ENCODE results near the gene PRR18.

Gene PRR18

DNA sequence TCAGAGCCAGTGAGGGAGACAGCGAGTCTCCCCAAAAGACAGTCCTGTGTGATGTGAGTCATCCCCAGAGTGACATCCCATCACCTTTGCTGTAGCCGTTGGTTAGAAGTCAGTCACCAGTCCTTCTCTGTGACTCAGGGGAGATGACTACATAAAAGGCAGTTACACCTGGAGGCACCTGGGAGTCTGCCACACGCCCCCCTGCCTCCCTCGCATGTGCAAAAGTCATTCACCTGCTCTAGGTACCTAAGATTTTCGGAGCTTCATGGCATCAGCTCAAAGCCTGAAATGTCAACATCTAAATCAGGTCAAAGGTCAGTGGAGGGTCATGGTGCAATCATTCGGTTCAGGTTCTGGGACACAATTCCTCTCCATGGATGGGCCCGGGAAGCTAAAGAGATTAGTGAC is 50.3 kb downstream of the PRR18 start:
- TF ChIP-seq, protein P1, sequence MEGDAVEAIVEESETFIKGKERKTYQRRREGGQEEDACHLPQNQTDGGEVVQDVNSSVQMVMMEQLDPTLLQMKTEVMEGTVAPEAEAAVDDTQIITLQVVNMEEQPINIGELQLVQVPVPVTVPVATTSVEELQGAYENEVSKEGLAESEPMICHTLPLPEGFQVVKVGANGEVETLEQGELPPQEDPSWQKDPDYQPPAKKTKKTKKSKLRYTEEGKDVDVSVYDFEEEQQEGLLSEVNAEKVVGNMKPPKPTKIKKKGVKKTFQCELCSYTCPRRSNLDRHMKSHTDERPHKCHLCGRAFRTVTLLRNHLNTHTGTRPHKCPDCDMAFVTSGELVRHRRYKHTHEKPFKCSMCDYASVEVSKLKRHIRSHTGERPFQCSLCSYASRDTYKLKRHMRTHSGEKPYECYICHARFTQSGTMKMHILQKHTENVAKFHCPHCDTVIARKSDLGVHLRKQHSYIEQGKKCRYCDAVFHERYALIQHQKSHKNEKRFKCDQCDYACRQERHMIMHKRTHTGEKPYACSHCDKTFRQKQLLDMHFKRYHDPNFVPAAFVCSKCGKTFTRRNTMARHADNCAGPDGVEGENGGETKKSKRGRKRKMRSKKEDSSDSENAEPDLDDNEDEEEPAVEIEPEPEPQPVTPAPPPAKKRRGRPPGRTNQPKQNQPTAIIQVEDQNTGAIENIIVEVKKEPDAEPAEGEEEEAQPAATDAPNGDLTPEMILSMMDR (conservative IDR thresholded peaks at IDR 0.05; ENCODE audit: control insufficient read depth, insufficient read depth, low read depth, low read length) = no peak
- H3K4me3 ChIP-seq (ENCODE audit: control insufficient read depth, low read depth, low read length) = no peak overlapping the region
- no peak for DNase-seq (ENCODE audit: low read depth)

Measured in fibroblast of mammary gland (primary cell).